KMS-11 (cell line): Measurements from ENCODE around the gene OR52A1.

Source experiments
- H2AFZ ChIP-seq: fragments of 200-600 bp; sonication (generic); 2 replicates; pipeline ENCODE4 v1.6.1; 2016; ENCODE audit warnings: antibody characterized with exemption, mixed run types, low read depth
- H3K27ac ChIP-seq: fragments of 200-600 bp; sonication (generic); 2 replicates; pipeline ENCODE4 v1.6.1; 2016; ENCODE audit warnings: mild to moderate bottlenecking, mixed run types
- H3K27me3 ChIP-seq: fragments of 200-600 bp; sonication (generic); 2 replicates; pipeline ENCODE4 v1.6.1; 2017; ENCODE audit warnings: mild to moderate bottlenecking, low read depth, mixed run types, moderate library complexity; ENCODE audit not compliant: insufficient read depth
- H3K36me3 ChIP-seq: fragments of 200-600 bp; sonication (generic); 2 replicates; pipeline ENCODE4 v1.6.1; 2017; ENCODE audit warnings: mild to moderate bottlenecking, mixed run types; ENCODE audit not compliant: insufficient read depth
- H3K4me1 ChIP-seq: fragments of 200-600 bp; sonication (generic); 2 replicates; pipeline ENCODE4 v1.6.1; 2016; ENCODE audit warnings: mild to moderate bottlenecking, low read depth, mixed run types; ENCODE audit not compliant: poor library complexity, severe bottlenecking
- H3K4me2 ChIP-seq: fragments of 200-600 bp; sonication (generic); 2 replicates; pipeline ENCODE4 v1.7.0; 2016; ENCODE audit warnings: mild to moderate bottlenecking, mixed run types
- H3K4me3 ChIP-seq: fragments of 200-600 bp; sonication (generic); IDR thresholded peaks from 2 replicates; pipeline ENCODE4 v1.6.1; 2017; ENCODE audit warnings: low read depth, low read length, mixed read lengths; ENCODE audit not compliant: insufficient read depth
- H3K79me2 ChIP-seq: fragments of 200-600 bp; sonication (generic); 2 replicates; pipeline ENCODE4 v1.6.1; 2016; ENCODE audit warnings: low read depth, mixed run types; ENCODE audit not compliant: insufficient read depth
- H3K9ac ChIP-seq: fragments of 200-600 bp; sonication (generic); 2 replicates; pipeline ENCODE4 v1.6.1; 2016; ENCODE audit warnings: mild to moderate bottlenecking, mixed run types
- H4K20me1 ChIP-seq: fragments of 200-600 bp; sonication (generic); 2 replicates; pipeline ENCODE4 v1.6.1; 2016; ENCODE audit warnings: mild to moderate bottlenecking, mixed run types; ENCODE audit not compliant: insufficient read depth
- CTCF ChIP-seq: fragments of 200-600 bp; sonication (generic); conservative IDR thresholded peaks from 2 replicates; pipeline ENCODE4 v1.6.1; 2017; ENCODE audit warnings: low read depth, mild to moderate bottlenecking, antibody characterized with exemption, low read length, moderate library complexity, mixed read lengths

Gene OR52A1

GRCh38 chr11:5154657-5155056 is at the start of gene OR52A1:
Gene OR52A1 (minus strand): TSS chr11:5154757. CDS start chr11:5152369, 2,388 bp downstream.
- no peak within 1 kb of the TSS for H2AFZ ChIP-seq
- no peak within 1 kb of the TSS for H3K27ac ChIP-seq
- H3K79me2 ChIP-seq = no peaks in the 10 kb centered on the region
- H4K20me1 ChIP-seq = no peaks in the 10 kb centered on the region
- H3K27me3 ChIP-seq = no peaks in the 10 kb centered on the region
- TF ChIP-seq CTCF = no peak
- no peak within 1 kb of the TSS for H3K4me3 ChIP-seq
- no peak within 1 kb of the TSS for H3K9ac ChIP-seq
- H3K4me1 ChIP-seq = no peaks in the 10 kb centered on the region
- H3K4me2 ChIP-seq = no peak within 1 kb of the TSS
- H3K36me3 ChIP-seq = no peaks in the 10 kb centered on the region

GRCh38 chr11:5203366-5203765 is 48.8 kb upstream of the OR52A1 start:
- H3K4me1 ChIP-seq = no peaks in the 10 kb centered on the region
- no peak overlapping the region for H3K27ac ChIP-seq
- no peak for TF ChIP-seq CTCF
- H4K20me1 ChIP-seq = no peaks in the 10 kb centered on the region
- no peaks in the 10 kb centered on the region for H3K36me3 ChIP-seq
- no peak overlapping the region for H2AFZ ChIP-seq
- no peak overlapping the region for H3K9ac ChIP-seq
- no peaks in the 10 kb centered on the region for H3K27me3 ChIP-seq
- H3K4me3 ChIP-seq = no peak overlapping the region
- H3K79me2 ChIP-seq = no peaks in the 10 kb centered on the region
- no peak overlapping the region for H3K4me2 ChIP-seq

- no peak within 1 kb of the TSS for H3K4me3 ChIP-seq
- no peak within 1 kb of the TSS for H2AFZ ChIP-seq
- H3K27me3 ChIP-seq = no peaks in the 10 kb centered on the region
- H3K27ac ChIP-seq = no peak within 1 kb of the TSS
- no peak within 1 kb of the TSS for H3K9ac ChIP-seq
- no peaks in the 10 kb centered on the region for H3K79me2 ChIP-seq
- H3K4me2 ChIP-seq = no peak within 1 kb of the TSS
- H3K4me1 ChIP-seq = no peaks in the 10 kb centered on the region
- no peaks in the 10 kb centered on the region for H3K36me3 ChIP-seq
- H4K20me1 ChIP-seq = no peaks in the 10 kb centered on the region
- TF ChIP-seq CTCF = no peak
These were observed 46.0 kb upstream of the OR52A1 start, which contains the start of gene OR51V1 for GRCh38 chr11:5200582-5200981. Gene OR51V1 (minus strand): TSS chr11:5200682. CDS start chr11:5200682, 0 bp downstream.

GRCh38 chr11:5198285-5198684 is 43.7 kb upstream of the OR52A1 start:
- no peaks in the 10 kb centered on the region for H3K79me2 ChIP-seq
- H3K9ac ChIP-seq = no peak overlapping the region
- no peak overlapping the region for H3K27ac ChIP-seq
- H3K4me1 ChIP-seq = no peaks in the 10 kb centered on the region
- no peak overlapping the region for H3K4me2 ChIP-seq
- H2AFZ ChIP-seq = no peak overlapping the region
- no peaks in the 10 kb centered on the region for H3K27me3 ChIP-seq
- no peak overlapping the region for H3K4me3 ChIP-seq
- H3K36me3 ChIP-seq = no peaks in the 10 kb centered on the region
- no peak for TF ChIP-seq CTCF
- H4K20me1 ChIP-seq = no peaks in the 10 kb centered on the region
